Peyer's patch (tissue), 4 donors: Measurements from ENCODE around the gene GSG1.

Experiments used
- CTCF ChIP-seq, 6 experiments: fragments of 450-650 bp in 4 of 6; fragments of 200-600 bp in 2 of 6; sonication (generic) in 1 of 6; IDR thresholded peaks; one replicate each; pipeline ENCODE4 v1.5.1; 2017 to 2019; ENCODE audit warnings: antibody characterized with exemption in 6 of 6, mild to moderate bottlenecking in 3 of 6, moderate library complexity in 1 of 6
- POLR2A ChIP-seq, 2 donors: fragments of 450-650 bp; IDR thresholded peaks; one replicate each; pipeline ENCODE4 v1.5.1; 2017; ENCODE audit warnings: antibody characterized with exemption in 2 of 2, mild to moderate bottlenecking in 2 of 2, moderate library complexity in 2 of 2

- no peak for TF ChIP-seq CTCF (IDR thresholded peaks at IDR 0.05)
- no peak for TF ChIP-seq POLR2A (IDR thresholded peaks at IDR 0.05)
Observed at GRCh38 chr12:13071305-13072280, 31.9 kb downstream of the GSG1 start.
